HepG2 (cell line): ENCODE measurements around the gene NRGN. TPM values are rescaled to one million over a fixed set of nuclear protein-coding genes. Genes with fewer than 3 reads are reported as not detected.

ENCODE experiments used
- ATAC-seq: fragments of 200-7000 bp; cut with Tn5 transposase; 3 replicates; pipeline ENCODE4 v1.9.1; 2020; ENCODE audit warnings: mild to moderate bottlenecking, moderate library complexity
- BruUV-seq: library from RNA; stranded (reverse); fragments of 400-500 nt; replicated peaks from 2 replicates; lab custom pipeline; 2021; lab: Mats Ljungman, UMichigan
- CTCF ChIA-PET: fragments of 300-600 bp; formaldehyde crosslinking; extraction: SDS; loops from one replicate; lab custom pipeline; 2021; ENCODE audit warnings: low total read pairs, inconsistent platforms, low intra/inter-chr PET ratio; lab: Yijun Ruan, JAX
- POLR2A ChIA-PET: fragments of 350-600 bp; sonication (Branson Sonifier 250); formaldehyde crosslinking; loops from one replicate; lab custom pipeline; 2020; ENCODE audit warnings: antibody characterized with exemption, inconsistent platforms; lab: Yijun Ruan, JAX
- DNase-seq: peaks from one replicate; pipeline ENCODE4 v3.0.0-alpha.2; 2015; ENCODE audit warnings: low spot score
- FAIRE-seq: peaks from 3 replicates; lab custom pipeline; 2011; peaks lifted over from hg19 to GRCh38; lab: Jason Lieb, UNC
- H2AFZ ChIP-seq: one replicate; pipeline ENCODE4 v1.6.1; 2011; ENCODE audit warnings: low read length, inconsistent platforms
- H3K27ac ChIP-seq: fragments of 300-600 bp; 3 replicates; pipeline ENCODE4 v1.8.0; 2011; ENCODE audit warnings: mixed run types, mild to moderate bottlenecking, mixed read lengths, low read length, inconsistent platforms; ENCODE audit not compliant: insufficient read depth; ENCODE audit errors: extremely low read length
- H3K27me3 ChIP-seq, 2 experiments: fragments of 200-600 bp in 1 of 2; 2 replicates in 1 of 2; 3 replicates in 1 of 2; pipeline versions ENCODE4 v1.6.0 to v1.8.0; 2011; ENCODE audit warnings: low read length in 2 of 2, mild to moderate bottlenecking in 2 of 2, moderate library complexity in 2 of 2, inconsistent platforms in 1 of 2; ENCODE audit not compliant: insufficient read depth in 2 of 2, control insufficient read depth in 1 of 2
- H3K36me3 ChIP-seq, 2 experiments: fragments of 200-600 bp in 1 of 2; replicated peaks in 1 of 2; 2 replicates in 1 of 2; 3 replicates in 1 of 2; pipeline versions ENCODE4 v1.5.1 to v1.8.0; 2011; ENCODE audit warnings: low read length in 2 of 2, inconsistent platforms in 1 of 2; ENCODE audit not compliant: insufficient read depth in 2 of 2, control insufficient read depth in 1 of 2
- H3K4me1 ChIP-seq: 2 replicates; pipeline ENCODE4 v1.5.1; 2012; ENCODE audit warnings: low read length, inconsistent platforms; ENCODE audit not compliant: insufficient read depth
- H3K4me2 ChIP-seq: 2 replicates; pipeline ENCODE4 v1.6.0; 2011; ENCODE audit warnings: low read depth, low read length, inconsistent platforms
- H3K4me3 ChIP-seq, 3 experiments: fragments of 200-600 bp in 1 of 3; sonication (generic), shearing (Covaris generic) in 1 of 3; replicated peaks in 1 of 3; 2 replicates each; pipeline ENCODE4 v1.5.1; 2011 to 2016; ENCODE audit warnings: low read length in 3 of 3, inconsistent platforms in 2 of 3, low read depth in 2 of 3, mild to moderate bottlenecking in 2 of 3, control low read depth in 1 of 3, mixed read lengths in 1 of 3; ENCODE audit not compliant: insufficient read depth in 1 of 3
- H3K79me2 ChIP-seq: one replicate; pipeline ENCODE4 v1.6.1; 2011; ENCODE audit warnings: low read length, inconsistent platforms; ENCODE audit not compliant: insufficient read depth
- H3K9ac ChIP-seq: 2 replicates; pipeline ENCODE4 v1.6.0; 2011; ENCODE audit warnings: mild to moderate bottlenecking, low read depth, low read length, inconsistent platforms; ENCODE audit not compliant: insufficient read depth
- H3K9me3 ChIP-seq: 2 replicates; pipeline ENCODE4 v1.5.1; 2012; ENCODE audit warnings: mild to moderate bottlenecking, low read length
- H4K20me1 ChIP-seq: 2 replicates; pipeline ENCODE4 v1.6.0; 2011; ENCODE audit warnings: inconsistent platforms, mild to moderate bottlenecking, low read length, moderate library complexity; ENCODE audit not compliant: insufficient read depth
- CBX2 ChIP-seq, 2 experiments: fragments of 200-600 bp in 1 of 2; sonication (generic); formaldehyde crosslinking in 1 of 2; IDR thresholded peaks; 2 replicates each; pipeline versions ENCODE4 v1.7.0 to v1.8.1; 2018 to 2022; ENCODE audit warnings: low read depth in 2 of 2, low read length in 1 of 2, mild to moderate bottlenecking in 1 of 2, missing genetic modification reagents in 1 of 2
- CHD4 ChIP-seq: fragments of 200-600 bp; sonication (generic); IDR thresholded peaks from 2 replicates; pipeline ENCODE4 v1.7.0; 2017; ENCODE audit warnings: mild to moderate bottlenecking, low read length, borderline replicate concordance
- HDAC1 ChIP-seq: sonication (generic); formaldehyde crosslinking; IDR thresholded peaks from 2 replicates; pipeline ENCODE4 v1.5.1; 2020; ENCODE audit warnings: mild to moderate bottlenecking, missing genetic modification reagents
- MED13 ChIP-seq: sonication (generic); formaldehyde crosslinking; IDR thresholded peaks from 2 replicates; pipeline ENCODE4 v1.5.0; 2020; ENCODE audit warnings: missing genetic modification reagents
- MXD1 ChIP-seq: sonication (generic); formaldehyde crosslinking; IDR thresholded peaks from 2 replicates; pipeline ENCODE4 v1.4.0; 2020; ENCODE audit warnings: mild to moderate bottlenecking, missing genetic modification reagents
- NCOA5 ChIP-seq: sonication (generic); formaldehyde crosslinking; IDR thresholded peaks from 2 replicates; pipeline ENCODE4 v1.4.0; 2020; ENCODE audit warnings: missing genetic modification reagents
- PAWR ChIP-seq: sonication (generic); formaldehyde crosslinking; IDR thresholded peaks from 2 replicates; pipeline ENCODE4 v1.4.0; 2020; ENCODE audit warnings: missing genetic modification reagents, mild to moderate bottlenecking, borderline replicate concordance
- SP140L ChIP-seq: sonication (generic); formaldehyde crosslinking; IDR thresholded peaks from 2 replicates; pipeline ENCODE4 v1.4.0; 2020; ENCODE audit warnings: missing genetic modification reagents, borderline replicate concordance
- SRSF9 ChIP-seq: fragments of 200-400 bp; formaldehyde crosslinking; IDR thresholded peaks from 2 replicates; pipeline ENCODE4 v1.6.1; 2018; ENCODE audit warnings: borderline replicate concordance, mild to moderate bottlenecking, low read depth, low read length; ENCODE audit not compliant: insufficient read depth, poor library complexity, severe bottlenecking
- TGIF2 ChIP-seq: IDR thresholded peaks from 2 replicates; pipeline ENCODE4 v1.6.1; 2016; ENCODE audit warnings: control low read depth, missing compliant biosample characterization
- ZNF569 ChIP-seq: sonication (generic); formaldehyde crosslinking; IDR thresholded peaks from 2 replicates; pipeline ENCODE4 v1.5.0; 2020; ENCODE audit warnings: mild to moderate bottlenecking, missing genetic modification reagents, moderate library complexity, borderline replicate concordance
- ZNF770 ChIP-seq: sonication (generic); formaldehyde crosslinking; IDR thresholded peaks from 2 replicates; pipeline ENCODE4 v1.5.0; 2020; ENCODE audit warnings: mild to moderate bottlenecking, missing genetic modification reagents
- WGBS: methylation state at CpG from one replicate; pipeline ENCODE4 v1.1.6; 2017; ENCODE audit warnings: low lambda C conversion rate; 5-methylcytosine and 5-hydroxymethylcytosine counted together
- in situ Hi-C: cut with HindIII; loops from 2 replicates; pipeline ENCODE4 v1.10.0; 2017; ENCODE audit warnings: low pct_unique_long_range_greater_than_20kb; ENCODE audit not compliant: extremely low pct_ligation_motif_present
- intact Hi-C: fragments of 100-400 bp; cut with micrococcal nuclease; formaldehyde crosslinking; loops from one replicate; pipeline ENCODE4 v1.10.0; 2022; ENCODE audit not compliant: unreplicated experiment
- polyA plus RNA-seq, 8 experiments: library from polyadenylated mRNA; depleted of rRNA in 3 of 8; stranded (reverse) in 7 of 8; unstranded in 1 of 8; fragments of >200 nt; fragmentation: Illumina TruSeq in 4 of 8; extraction: Trizol in 4 of 8; gene quantifications; 2 replicates each; pipeline versions ENCODE4 v1.2.1 to v1.2.3, GENCODE V29; 2011 to 2016; ENCODE audit warnings: low read depth in 4 of 8, missing spikeins in 1 of 8, mixed read lengths in 1 of 8; ENCODE audit not compliant: insufficient read depth in 1 of 8
- total RNA-seq, 5 experiments: library from RNA; depleted of rRNA; stranded (reverse); fragments of >200 nt; fragmentation: Illumina TruSeq; extraction: Trizol; gene quantifications; 2 replicates each; pipeline ENCODE4 v1.2.3, GENCODE V29; 2016; ENCODE audit warnings: low read depth in 1 of 5
- TF ChIP-seq, protein P1 (sequence below): sonication (generic); formaldehyde crosslinking; IDR thresholded peaks from 2 replicates; pipeline ENCODE4 v1.9.0; 2021; ENCODE audit warnings: missing genetic modification reagents, borderline replicate concordance
- TF ChIP-seq, protein P2 (sequence below): sonication (generic); formaldehyde crosslinking; IDR thresholded peaks from 2 replicates; pipeline ENCODE4 v1.5.0; 2020; ENCODE audit warnings: missing genetic modification reagents
- TF ChIP-seq, protein P3 (sequence below): sonication (generic); formaldehyde crosslinking; IDR thresholded peaks from 2 replicates; pipeline ENCODE4 v1.4.0; 2020; ENCODE audit warnings: missing genetic modification reagents, borderline replicate concordance

The NRGN gene
- total and polyA plus RNA-seq, 2 of the 13 experiments (the other 11 are each of a cell fraction or from before 2014, with no cell fraction given) = 0.22 TPM; not detected in 1

- POLR2A ChIA-PET = no interaction called here
These were observed 11.6 kb upstream of the NRGN start for GRCh38 chr11:124728134-124728533.

More at GRCh38 chr11:124728134-124728533, 11.6 kb upstream of the NRGN start:
- H3K4me1 ChIP-seq = peaks cover 22% of the 10 kb centered on the region
- no peaks in the 10 kb centered on the region for H3K36me3 ChIP-seq
- H3K27me3 ChIP-seq = peaks cover 0 to 9% of the 10 kb centered on the region in 2 experiments; a peak in 2 of 5 replicates
- TF ChIP-seq CHD4 = no peak
- no peak for TF ChIP-seq CBX2 (IDR thresholded peaks at IDR 0.05; ENCODE audit: low read depth, low read length)
- TF ChIP-seq CBX2 (CRISPR knock-in tag; IDR thresholded peaks at IDR 0.05; ENCODE audit: low read depth) = no peak
- no peak for TF ChIP-seq ZNF770 (CRISPR knock-in tag)
- TF ChIP-seq, protein P1, sequence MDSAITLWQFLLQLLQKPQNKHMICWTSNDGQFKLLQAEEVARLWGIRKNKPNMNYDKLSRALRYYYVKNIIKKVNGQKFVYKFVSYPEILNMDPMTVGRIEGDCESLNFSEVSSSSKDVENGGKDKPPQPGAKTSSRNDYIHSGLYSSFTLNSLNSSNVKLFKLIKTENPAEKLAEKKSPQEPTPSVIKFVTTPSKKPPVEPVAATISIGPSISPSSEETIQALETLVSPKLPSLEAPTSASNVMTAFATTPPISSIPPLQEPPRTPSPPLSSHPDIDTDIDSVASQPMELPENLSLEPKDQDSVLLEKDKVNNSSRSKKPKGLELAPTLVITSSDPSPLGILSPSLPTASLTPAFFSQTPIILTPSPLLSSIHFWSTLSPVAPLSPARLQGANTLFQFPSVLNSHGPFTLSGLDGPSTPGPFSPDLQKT (CRISPR knock-in tag) = no peak
- TF ChIP-seq, protein P2, sequence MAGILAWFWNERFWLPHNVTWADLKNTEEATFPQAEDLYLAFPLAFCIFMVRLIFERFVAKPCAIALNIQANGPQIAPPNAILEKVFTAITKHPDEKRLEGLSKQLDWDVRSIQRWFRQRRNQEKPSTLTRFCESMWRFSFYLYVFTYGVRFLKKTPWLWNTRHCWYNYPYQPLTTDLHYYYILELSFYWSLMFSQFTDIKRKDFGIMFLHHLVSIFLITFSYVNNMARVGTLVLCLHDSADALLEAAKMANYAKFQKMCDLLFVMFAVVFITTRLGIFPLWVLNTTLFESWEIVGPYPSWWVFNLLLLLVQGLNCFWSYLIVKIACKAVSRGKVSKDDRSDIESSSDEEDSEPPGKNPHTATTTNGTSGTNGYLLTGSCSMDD = no peak
- TF ChIP-seq MXD1 (CRISPR knock-in tag) = no peak
- no peak for TF ChIP-seq HDAC1 (CRISPR knock-in tag)
- no peak for TF ChIP-seq SRSF9
- no peak for TF ChIP-seq TGIF2 (CRISPR knock-in tag)
- TF ChIP-seq ZNF569 (CRISPR knock-in tag) = no peak
- TF ChIP-seq MED13 (CRISPR knock-in tag) = no peak
- no peak for TF ChIP-seq SP140L (CRISPR knock-in tag)
- no peak for TF ChIP-seq NCOA5
- TF ChIP-seq, protein P3, sequence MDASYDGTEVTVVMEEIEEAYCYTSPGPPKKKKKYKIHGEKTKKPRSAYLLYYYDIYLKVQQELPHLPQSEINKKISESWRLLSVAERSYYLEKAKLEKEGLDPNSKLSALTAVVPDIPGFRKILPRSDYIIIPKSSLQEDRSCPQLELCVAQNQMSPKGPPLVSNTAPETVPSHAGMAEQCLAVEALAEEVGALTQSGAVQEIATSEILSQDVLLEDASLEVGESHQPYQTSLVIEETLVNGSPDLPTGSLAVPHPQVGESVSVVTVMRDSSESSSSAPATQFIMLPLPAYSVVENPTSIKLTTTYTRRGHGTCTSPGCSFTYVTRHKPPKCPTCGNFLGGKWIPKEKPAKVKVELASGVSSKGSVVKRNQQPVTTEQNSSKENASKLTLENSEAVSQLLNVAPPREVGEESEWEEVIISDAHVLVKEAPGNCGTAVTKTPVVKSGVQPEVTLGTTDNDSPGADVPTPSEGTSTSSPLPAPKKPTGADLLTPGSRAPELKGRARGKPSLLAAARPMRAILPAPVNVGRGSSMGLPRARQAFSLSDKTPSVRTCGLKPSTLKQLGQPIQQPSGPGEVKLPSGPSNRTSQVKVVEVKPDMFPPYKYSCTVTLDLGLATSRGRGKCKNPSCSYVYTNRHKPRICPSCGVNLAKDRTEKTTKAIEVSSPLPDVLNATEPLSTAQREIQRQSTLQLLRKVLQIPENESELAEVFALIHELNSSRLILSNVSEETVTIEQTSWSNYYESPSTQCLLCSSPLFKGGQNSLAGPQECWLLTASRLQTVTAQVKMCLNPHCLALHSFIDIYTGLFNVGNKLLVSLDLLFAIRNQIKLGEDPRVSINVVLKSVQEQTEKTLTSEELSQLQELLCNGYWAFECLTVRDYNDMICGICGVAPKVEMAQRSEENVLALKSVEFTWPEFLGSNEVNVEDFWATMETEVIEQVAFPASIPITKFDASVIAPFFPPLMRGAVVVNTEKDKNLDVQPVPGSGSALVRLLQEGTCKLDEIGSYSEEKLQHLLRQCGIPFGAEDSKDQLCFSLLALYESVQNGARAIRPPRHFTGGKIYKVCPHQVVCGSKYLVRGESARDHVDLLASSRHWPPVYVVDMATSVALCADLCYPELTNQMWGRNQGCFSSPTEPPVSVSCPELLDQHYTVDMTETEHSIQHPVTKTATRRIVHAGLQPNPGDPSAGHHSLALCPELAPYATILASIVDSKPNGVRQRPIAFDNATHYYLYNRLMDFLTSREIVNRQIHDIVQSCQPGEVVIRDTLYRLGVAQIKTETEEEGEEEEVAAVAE = no peak
- no peak for TF ChIP-seq PAWR (CRISPR knock-in tag)
- intact Hi-C loops = no loop called here
- ATAC-seq (no peak), FAIRE-seq (no peak), DNase-seq (no peak)
- CTCF ChIA-PET = no interaction called here
- no TSS peak for BruUV-seq
- H3K9ac ChIP-seq = no peak overlapping the region
- H3K4me3 ChIP-seq = no peak overlapping the region
- H2AFZ ChIP-seq = no peak overlapping the region
- no peak overlapping the region for H3K27ac ChIP-seq
- H3K4me2 ChIP-seq = no peak overlapping the region
- no peaks in the 10 kb centered on the region for H3K79me2 ChIP-seq
- no peaks in the 10 kb centered on the region for H3K9me3 ChIP-seq
- H4K20me1 ChIP-seq = no peaks in the 10 kb centered on the region
- whole genome bisulfite sequencing = 3% methylated on average over 2 of the region's 2 CpGs
- in situ Hi-C loops = no loop called here
